ENCODE data around the gene GPR85.
A peak's percentile ranks its signal among the peaks of the same experiment; 100 is the strongest.

The GPR85 gene, protein sequence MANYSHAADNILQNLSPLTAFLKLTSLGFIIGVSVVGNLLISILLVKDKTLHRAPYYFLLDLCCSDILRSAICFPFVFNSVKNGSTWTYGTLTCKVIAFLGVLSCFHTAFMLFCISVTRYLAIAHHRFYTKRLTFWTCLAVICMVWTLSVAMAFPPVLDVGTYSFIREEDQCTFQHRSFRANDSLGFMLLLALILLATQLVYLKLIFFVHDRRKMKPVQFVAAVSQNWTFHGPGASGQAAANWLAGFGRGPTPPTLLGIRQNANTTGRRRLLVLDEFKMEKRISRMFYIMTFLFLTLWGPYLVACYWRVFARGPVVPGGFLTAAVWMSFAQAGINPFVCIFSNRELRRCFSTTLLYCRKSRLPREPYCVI

DNA sequence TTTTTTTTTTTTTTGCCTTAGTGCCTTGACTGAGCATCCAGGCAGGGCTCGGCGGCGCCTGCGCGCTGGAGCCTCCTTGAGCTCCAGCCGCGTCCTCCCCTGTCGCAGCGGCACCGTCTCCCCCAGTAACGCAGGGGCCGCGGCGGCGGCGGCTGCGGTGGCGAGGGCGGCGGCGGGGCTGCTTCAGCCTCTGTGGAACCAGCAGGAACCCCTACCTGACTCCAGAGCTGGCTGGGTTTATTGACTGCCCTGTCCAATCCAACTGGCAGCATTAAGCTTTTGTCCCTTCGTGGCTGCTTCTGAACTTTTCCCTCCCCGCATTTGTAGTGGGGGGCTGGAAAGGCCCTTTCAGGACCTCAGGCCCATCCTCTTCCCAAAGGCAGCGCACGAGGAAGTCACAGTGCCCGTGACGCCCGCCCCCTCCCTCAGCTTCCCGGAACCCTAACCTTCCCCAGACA, at the start of gene GPR85:
GPR85 (minus strand) TSS at position 397 of the 458 bp plus-strand sequence. CDS start 2,106 bp downstream, outside the sequence.
- no peak for TF ChIP-seq ZNF274 (IDR thresholded peaks at IDR 0.05; ENCODE audit: low read depth, low read length)
- H3K4me3 ChIP-seq (ENCODE audit: low read length) = peak within 1 kb of the TSS; percentile 50

DNA sequence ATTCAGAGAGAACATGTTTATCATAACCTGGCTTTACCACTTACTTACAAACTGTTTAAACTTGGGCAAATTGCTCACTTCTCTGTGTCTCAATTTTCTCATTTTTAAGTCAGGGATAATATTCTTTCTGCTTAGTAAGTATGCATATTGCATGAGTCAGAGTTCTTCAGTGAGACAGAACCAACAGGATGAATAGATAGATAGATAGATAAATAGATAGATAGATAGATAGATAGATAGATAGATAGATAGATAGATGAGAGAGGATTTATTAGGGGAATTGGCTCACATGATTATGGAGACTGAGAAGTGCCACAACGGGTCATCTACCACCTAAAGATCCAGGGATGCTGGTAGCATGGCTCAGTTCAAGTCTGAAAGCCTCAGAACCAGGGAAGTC, 47.4 kb upstream of the GPR85 start:
- no peak for TF ChIP-seq ZNF274 (IDR thresholded peaks at IDR 0.05; ENCODE audit: low read depth, low read length)
- no peak overlapping the region for H3K4me3 ChIP-seq (ENCODE audit: low read length)

DNA sequence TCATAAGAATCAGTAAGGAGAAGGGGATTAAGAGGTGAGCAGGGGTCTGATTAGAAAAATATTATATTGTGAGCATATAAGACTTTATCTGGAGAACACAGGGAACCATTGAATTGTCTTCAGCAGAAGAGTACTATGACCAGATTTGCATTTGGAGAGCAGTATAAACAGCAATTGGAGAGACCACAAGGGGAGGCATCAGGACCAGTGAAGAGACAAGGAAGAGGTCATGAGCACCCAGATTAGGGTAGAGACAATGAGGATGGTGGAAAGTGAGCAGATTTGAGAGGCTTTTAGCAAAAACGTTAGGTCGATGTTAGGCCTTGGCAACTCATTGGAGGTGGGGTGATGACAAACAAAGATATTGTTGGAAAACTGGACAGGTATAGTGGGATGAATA, 44.7 kb upstream of the GPR85 start:
- no peak overlapping the region for H3K4me3 ChIP-seq (ENCODE audit: low read length)
- no peak for TF ChIP-seq ZNF274 (IDR thresholded peaks at IDR 0.05; ENCODE audit: low read depth, low read length)

DNA sequence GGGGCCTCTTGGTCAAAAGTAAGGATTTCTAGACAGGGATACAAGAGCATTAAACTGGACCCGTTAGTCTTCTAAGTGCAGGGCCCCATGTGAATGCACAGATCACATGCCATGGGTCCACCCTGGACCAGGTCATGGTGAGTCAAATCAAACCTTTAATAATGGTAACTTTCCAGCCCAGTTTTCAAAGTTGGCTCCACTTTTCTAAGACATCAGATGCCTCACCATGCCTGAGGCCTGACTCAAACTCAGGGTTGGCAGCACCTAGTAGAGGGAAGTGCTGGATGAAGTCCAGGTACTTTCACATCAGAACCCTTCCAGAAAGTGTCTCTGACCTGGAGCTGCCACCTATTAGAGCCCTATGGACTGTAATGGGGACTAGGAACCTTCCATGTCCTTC, 41.4 kb upstream of the GPR85 start:
- no peak for TF ChIP-seq ZNF274 (IDR thresholded peaks at IDR 0.05; ENCODE audit: low read depth, low read length)
- no peak overlapping the region for H3K4me3 ChIP-seq (ENCODE audit: low read length)

DNA sequence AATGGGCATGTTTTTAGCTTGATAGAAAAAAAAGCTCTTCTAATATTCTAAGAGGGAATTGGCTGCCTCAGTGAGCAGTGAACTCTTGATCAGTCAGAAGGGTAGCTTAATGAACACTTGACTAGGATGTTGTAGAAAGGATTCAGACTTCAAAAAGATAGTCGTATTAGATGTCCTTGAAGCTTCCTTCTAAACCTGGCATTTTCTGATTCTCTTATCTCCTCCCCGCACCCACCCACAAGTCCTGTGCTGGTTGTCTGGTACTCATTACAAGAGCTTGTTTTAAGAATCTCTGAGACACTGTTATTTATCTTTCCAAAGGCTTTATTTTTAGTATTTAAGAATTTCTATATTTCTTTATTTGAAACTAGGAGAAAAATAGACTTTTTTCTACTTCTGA, 39.1 kb upstream of the GPR85 start:
- no peak overlapping the region for H3K4me3 ChIP-seq (ENCODE audit: low read length)
- TF ChIP-seq ZNF274 (IDR thresholded peaks at IDR 0.05; ENCODE audit: low read depth, low read length) = no peak

DNA sequence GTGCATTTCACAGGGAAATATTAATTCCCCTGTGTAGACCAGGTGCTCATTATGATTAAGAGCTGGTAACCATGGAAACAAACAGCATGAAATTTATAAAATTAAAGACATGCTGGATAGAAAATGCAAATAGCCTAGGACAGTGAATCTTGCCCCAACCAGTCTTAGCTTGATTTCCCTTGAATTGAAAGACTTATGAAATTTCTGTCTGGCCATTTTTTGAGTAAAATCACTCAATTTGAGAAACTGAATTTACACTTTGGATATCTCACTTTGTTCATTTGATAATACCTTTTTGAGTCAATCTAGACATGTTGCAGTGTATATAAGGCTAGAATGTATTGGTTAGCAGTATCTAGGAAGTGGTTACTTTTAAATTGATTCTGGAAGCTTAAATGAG, 36.1 kb upstream of the GPR85 start:
- no peak overlapping the region for H3K4me3 ChIP-seq (ENCODE audit: low read length)
- TF ChIP-seq ZNF274 (IDR thresholded peaks at IDR 0.05; ENCODE audit: low read depth, low read length) = no peak

DNA sequence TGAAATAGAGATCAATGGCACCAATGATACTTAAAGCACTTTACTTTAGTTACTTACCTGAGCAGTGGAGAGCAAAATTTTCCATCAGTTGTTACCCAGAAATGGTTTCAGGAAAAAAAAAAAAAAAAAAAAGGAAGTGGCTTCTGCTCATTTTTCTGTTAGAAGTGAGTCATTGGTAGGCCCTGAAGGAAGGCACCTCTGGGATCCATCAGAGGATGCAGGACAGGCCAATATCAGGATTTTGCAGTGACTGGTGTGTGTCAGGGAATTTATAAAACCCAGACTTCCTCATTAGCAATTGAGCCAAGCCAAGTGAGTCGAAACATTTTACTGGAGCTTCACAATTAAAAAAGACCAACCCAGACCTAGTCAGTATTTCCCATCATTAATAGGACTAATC, 34.0 kb upstream of the GPR85 start:
- no peak overlapping the region for H3K4me3 ChIP-seq (ENCODE audit: low read length)
- no peak for TF ChIP-seq ZNF274 (IDR thresholded peaks at IDR 0.05; ENCODE audit: low read depth, low read length)

DNA sequence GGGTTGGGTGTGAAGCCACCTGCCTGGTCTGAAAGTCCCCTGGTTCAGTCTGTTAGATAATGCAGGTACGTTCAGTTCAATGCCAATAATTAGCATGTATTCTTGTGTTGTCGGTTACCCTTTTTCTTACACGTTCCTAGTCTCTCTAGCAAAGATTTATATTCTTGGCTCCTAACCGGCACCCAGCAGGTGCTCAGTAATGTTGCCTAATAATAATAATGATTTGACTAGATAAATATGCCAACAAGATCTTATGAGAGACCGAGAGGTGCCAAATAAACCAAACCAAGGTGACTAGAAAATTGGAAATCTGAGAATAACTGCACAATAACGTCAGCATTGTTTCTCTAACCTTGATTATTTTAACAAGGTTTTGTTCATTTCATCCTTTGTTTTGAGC, 32.8 kb upstream of the GPR85 start:
- TF ChIP-seq ZNF274 (IDR thresholded peaks at IDR 0.05; ENCODE audit: low read depth, low read length) = no peak
- H3K4me3 ChIP-seq (ENCODE audit: low read length) = no peak overlapping the region

DNA sequence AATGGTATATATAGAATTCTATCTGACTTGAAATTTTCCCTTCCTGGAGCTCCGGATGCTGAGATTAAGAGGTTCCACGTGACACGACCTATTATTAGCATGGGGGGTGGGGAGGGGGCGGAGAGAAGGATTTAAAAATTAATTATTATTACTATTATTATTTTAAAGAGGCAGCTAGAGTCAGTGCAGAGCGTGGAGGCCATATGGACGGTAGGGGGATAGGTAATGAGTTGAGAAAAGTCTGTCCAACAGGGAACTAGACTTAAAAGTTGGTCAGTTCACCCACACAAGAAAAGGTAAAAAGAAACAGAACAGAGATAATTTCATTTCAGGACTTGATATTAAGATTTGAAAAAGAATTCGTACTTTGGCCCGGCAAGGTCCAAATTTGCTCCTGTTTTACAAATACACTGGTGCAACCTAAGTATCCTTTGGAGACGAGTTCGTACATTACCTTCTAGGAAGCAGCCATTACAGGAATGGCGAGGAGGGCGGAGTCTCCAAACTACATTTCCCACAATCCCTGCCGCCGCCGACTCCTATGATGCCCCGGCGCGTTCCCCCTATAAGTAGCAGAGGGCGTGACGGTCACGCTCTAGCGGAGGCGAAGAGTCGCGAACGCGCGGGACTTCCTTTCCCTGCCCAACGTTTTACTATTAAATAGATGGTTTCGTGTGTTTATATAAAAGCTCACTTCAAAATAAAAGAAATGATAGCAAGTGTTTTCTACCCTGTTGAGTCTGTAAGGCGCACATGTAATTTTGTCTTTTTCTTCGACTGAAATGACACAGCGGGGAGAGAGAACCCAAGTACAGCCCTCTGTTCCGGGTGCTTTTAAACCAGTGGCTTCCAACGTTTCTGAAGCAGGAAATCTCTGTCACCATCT, 31.7 kb upstream of the GPR85 start, which contains the start of gene SMIM30:
SMIM30 (minus strand) TSS at position 481 of the 886 bp plus-strand sequence. CDS start 976 bp downstream, outside the sequence.
- TF ChIP-seq ZNF274 (IDR thresholded peaks at IDR 0.05; ENCODE audit: low read depth, low read length) = no peak
- H3K4me3 ChIP-seq (ENCODE audit: low read length) = peak within 1 kb of the TSS; percentile 93

DNA sequence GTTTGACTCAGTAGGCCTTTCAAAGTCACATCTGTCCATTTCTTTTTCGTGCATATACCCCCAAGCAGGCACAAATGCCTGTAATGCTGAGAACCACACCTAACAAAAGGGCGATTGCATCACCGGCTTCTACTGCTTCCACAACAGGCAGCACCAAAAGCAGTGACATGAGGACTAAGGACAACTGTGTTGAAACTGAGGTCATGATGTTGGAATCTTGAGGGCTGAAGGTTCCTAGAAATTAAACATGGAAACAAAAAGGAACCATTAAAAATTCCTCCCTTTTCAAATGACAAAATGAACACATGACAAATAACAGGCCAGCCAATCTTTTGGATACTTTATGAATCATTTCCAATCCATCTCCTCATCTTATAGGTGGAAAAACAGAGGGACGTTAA, 30.7 kb upstream of the GPR85 start:
- peak overlapping the region; percentile 93; the same call in 1 of the 2 replicates for H3K4me3 ChIP-seq (ENCODE audit: low read length)

DNA sequence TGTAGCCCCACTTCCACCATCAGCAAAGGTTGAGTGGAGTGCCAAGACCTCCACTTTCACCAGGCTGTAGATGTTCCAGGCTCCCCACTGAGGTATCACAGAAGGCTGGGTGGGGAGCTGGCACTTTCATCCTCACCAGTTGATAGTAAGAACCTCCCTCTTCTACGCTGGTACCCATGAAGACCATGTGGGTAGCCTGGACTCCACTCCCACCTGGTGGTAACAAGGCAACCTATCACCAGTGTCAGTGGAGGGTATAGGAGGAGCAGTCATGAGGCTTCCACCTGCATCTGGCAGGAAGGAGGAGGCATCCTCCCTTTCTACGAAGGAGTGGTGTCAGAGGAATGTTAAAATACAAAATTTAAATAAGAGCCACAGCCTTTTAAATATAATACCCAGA, 27.3 kb upstream of the GPR85 start:
- TF ChIP-seq ZNF274 (IDR thresholded peaks at IDR 0.05; ENCODE audit: low read depth, low read length) = no peak
- no peak overlapping the region for H3K4me3 ChIP-seq (ENCODE audit: low read length)

DNA sequence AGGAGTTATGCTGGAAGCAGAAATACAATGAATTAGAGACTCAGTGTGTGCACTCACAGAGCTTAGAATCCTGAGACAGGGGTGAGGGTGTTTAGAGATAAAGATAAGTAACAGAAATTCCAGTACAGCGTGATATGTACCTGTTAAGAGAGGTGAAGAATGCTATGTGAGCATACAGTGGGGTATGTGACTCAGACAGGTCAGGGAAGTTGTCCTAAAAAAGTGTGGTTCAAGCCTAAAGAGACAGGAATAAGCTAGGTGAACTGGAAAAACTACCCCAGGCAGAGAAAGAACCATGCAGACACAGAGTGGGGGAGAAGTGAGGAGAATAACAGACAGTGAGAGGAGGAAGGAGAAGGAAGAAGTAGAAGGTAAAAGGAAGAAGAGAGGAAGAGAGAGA, 23.1 kb upstream of the GPR85 start:
- no peak overlapping the region for H3K4me3 ChIP-seq (ENCODE audit: low read length)
- TF ChIP-seq ZNF274 (IDR thresholded peaks at IDR 0.05; ENCODE audit: low read depth, low read length) = no peak

DNA sequence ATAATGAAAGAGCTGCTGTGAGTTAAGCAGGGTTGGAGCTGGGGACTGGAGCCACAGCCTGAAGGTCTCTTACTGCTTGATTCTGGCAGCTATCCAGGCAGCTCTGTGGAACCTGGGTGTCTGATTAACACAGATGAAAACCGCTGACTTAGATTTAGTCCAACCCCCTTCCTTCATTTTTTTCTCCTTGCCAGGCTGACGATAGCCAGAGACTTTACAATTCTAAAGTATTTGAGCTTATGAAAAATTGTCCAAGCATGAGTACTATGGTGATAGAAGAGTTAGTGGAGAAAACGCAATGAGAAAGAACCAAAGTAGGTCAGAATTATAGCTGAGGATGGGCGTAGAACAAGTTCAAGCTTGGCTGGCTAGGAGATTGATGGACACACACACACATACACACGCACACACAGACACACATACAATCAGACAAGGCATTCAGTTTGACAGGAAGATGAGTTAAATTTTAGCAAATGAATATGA, 13.5 kb upstream of the GPR85 start:
- no peak for TF ChIP-seq ZNF274 (IDR thresholded peaks at IDR 0.05; ENCODE audit: low read depth, low read length)
- H3K4me3 ChIP-seq (ENCODE audit: low read length) = no peak overlapping the region

DNA sequence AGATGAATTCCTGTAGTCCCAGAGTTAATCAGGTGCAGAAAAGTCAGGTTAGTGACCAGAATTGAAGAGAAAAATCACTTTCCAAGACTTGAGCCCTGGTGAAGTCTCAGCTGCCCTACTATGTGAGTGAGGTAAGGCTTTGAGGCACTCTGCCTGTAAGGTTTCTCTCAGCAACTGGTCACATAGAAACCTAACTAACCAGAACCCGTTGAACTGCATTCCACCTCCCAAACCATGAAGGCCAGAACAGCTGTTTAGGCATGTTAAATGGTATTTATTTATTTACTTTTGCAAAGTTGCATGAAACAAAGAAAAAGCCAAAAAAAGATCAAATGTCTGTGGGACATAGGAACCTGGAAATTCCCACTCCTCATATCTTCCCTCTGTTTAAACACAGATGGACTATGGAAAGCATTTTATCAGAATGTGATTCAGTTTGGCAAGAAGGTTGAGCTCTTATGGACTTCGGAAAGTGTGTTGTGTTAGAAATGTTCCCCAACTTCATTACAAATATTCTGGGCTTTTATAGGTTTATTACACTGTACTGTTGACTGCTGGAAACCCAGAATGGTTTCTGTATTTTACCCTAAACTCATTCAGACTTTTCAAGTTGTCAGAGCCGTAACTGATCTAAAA, 12.8 kb upstream of the GPR85 start:
- TF ChIP-seq ZNF274 (IDR thresholded peaks at IDR 0.05; ENCODE audit: low read depth, low read length) = no peak
- no peak overlapping the region for H3K4me3 ChIP-seq (ENCODE audit: low read length)
